ENCODE data around the gene AGPAT3. TPM values are rescaled to one million over a fixed set of nuclear protein-coding genes. Genes with fewer than 3 reads are reported as not detected.

Gene AGPAT3
- total RNA-seq, 1 donor from 2014 or later, result 7.8 TPM

- no peak overlapping the region for H3K27ac Mint-ChIP-seq
- Histone ChIP-seq H2AFZ (replicated peaks) (no peak overlapping the region), H3K27ac (no peak overlapping the region), H3K4me2 (no peak overlapping the region), H3K9me3 (ENCODE audit: low read depth) (no peaks in the 10 kb centered on the region), H3K79me2 (ENCODE audit: low read depth) (no peaks in the 10 kb centered on the region), H4K20me1 (ENCODE audit: low read depth) (no peaks in the 10 kb centered on the region), H3K27me3 (no peaks in the 10 kb centered on the region), H3K9ac (no peak overlapping the region), H3K4me3 (no peak overlapping the region), H3F3A (ENCODE audit: low read depth) (no peaks in the 10 kb centered on the region), H3K4me1 (no peaks in the 10 kb centered on the region), H3K36me3 (no peaks in the 10 kb centered on the region)
- H3K9me3 Mint-ChIP-seq, result peaks cover 12% of the 10 kb centered on the region
- DNase-seq (ENCODE audit: low spot score), result no peak
- TF ChIP-seq CTCF (IDR thresholded peaks at IDR 0.05), result no peak
- TF ChIP-seq EZH2 (IDR thresholded peaks at IDR 0.05), result no peak
- no peak for TF ChIP-seq EZH2phosphoT487 (IDR thresholded peaks at IDR 0.05)
- no peaks in the 10 kb centered on the region for H3K27me3 Mint-ChIP-seq (ENCODE audit: insufficient read depth, low read depth)
- peaks cover 12% of the 10 kb centered on the region for H3K4me1 Mint-ChIP-seq
- H3K36me3 Mint-ChIP-seq, result peaks cover 15% of the 10 kb centered on the region
- H3K4me3 Mint-ChIP-seq, result no peak overlapping the region
Observed at GRCh38 chr21:43877936-43878575, 13.0 kb downstream of the AGPAT3 start.

- Histone ChIP-seq H3K27me3 (no peaks in the 10 kb centered on the region), H3K4me3 (no peak overlapping the region), H3K79me2 (ENCODE audit: low read depth) (no peaks in the 10 kb centered on the region), H3F3A (ENCODE audit: low read depth) (no peaks in the 10 kb centered on the region), H2AFZ (replicated peaks) (no peak overlapping the region), H3K4me2 (no peak overlapping the region), H3K36me3 (no peaks in the 10 kb centered on the region), H3K9ac (no peak overlapping the region), H4K20me1 (ENCODE audit: low read depth) (no peaks in the 10 kb centered on the region), H3K9me3 (ENCODE audit: low read depth) (no peaks in the 10 kb centered on the region), H3K27ac (no peak overlapping the region), H3K4me1 (peaks cover 4% of the 10 kb centered on the region)
- peaks cover 12% of the 10 kb centered on the region for H3K36me3 Mint-ChIP-seq
- DNase-seq (ENCODE audit: low spot score), result no peak
- H3K4me3 Mint-ChIP-seq, result no peak overlapping the region
- no peak overlapping the region for H3K27ac Mint-ChIP-seq
- peaks cover 10% of the 10 kb centered on the region for H3K9me3 Mint-ChIP-seq
- H3K27me3 Mint-ChIP-seq (ENCODE audit: insufficient read depth, low read depth), result no peaks in the 10 kb centered on the region
- TF ChIP-seq EZH2phosphoT487 (IDR thresholded peaks at IDR 0.05), result no peak
- H3K4me1 Mint-ChIP-seq, result peaks cover 17% of the 10 kb centered on the region
Observed at GRCh38 chr21:43879348-43880110, 14.5 kb downstream of the AGPAT3 start.

- H3K27me3 Mint-ChIP-seq (ENCODE audit: insufficient read depth, low read depth), result no peaks in the 10 kb centered on the region
- H4K20me1 ChIP-seq (ENCODE audit: low read depth), result no peaks in the 10 kb centered on the region
- no peak overlapping the region for H2AFZ ChIP-seq (replicated peaks)
- H3K27ac Mint-ChIP-seq, result peak overlapping the region; percentile 3
- no peaks in the 10 kb centered on the region for H3K36me3 ChIP-seq
- H3K36me3 Mint-ChIP-seq, result peaks cover 10% of the 10 kb centered on the region
- no peak overlapping the region for H3K4me2 ChIP-seq
- H3K27me3 ChIP-seq, result no peaks in the 10 kb centered on the region
- TF ChIP-seq EZH2phosphoT487 (IDR thresholded peaks at IDR 0.05), result no peak
- no peak for TF ChIP-seq EZH2 (IDR thresholded peaks at IDR 0.05)
- no peaks in the 10 kb centered on the region for H3F3A ChIP-seq (ENCODE audit: low read depth)
- H3K4me1 ChIP-seq, result peaks cover 11% of the 10 kb centered on the region
- H3K9me3 Mint-ChIP-seq, result peaks cover 7% of the 10 kb centered on the region
- DNase-seq (ENCODE audit: low spot score), result no peak
- H3K27ac ChIP-seq, result no peak overlapping the region
- H3K4me3 ChIP-seq, result no peak overlapping the region
- no peak overlapping the region for H3K4me3 Mint-ChIP-seq
- H3K9me3 ChIP-seq (ENCODE audit: low read depth), result no peaks in the 10 kb centered on the region
- no peak overlapping the region for H3K9ac ChIP-seq
- no peaks in the 10 kb centered on the region for H3K79me2 ChIP-seq (ENCODE audit: low read depth)
- H3K4me1 Mint-ChIP-seq, result peaks cover 24% of the 10 kb centered on the region
Observed at GRCh38 chr21:43880111-43880985, 15.3 kb downstream of the AGPAT3 start.

GRCh38 chr21:43881283-43881682, 16.3 kb downstream of the AGPAT3 start:
- Histone ChIP-seq H3K4me3 (no peak overlapping the region), H3K9me3 (ENCODE audit: low read depth) (no peaks in the 10 kb centered on the region), H2AFZ (replicated peaks) (no peak overlapping the region), H3K27ac (no peak overlapping the region), H3K79me2 (ENCODE audit: low read depth) (no peaks in the 10 kb centered on the region), H3K9ac (no peak overlapping the region), H4K20me1 (ENCODE audit: low read depth) (no peaks in the 10 kb centered on the region), H3K36me3 (no peaks in the 10 kb centered on the region), H3K27me3 (no peaks in the 10 kb centered on the region), H3K4me2 (no peak overlapping the region), H3K4me1 (peaks cover 11% of the 10 kb centered on the region), H3F3A (ENCODE audit: low read depth) (no peaks in the 10 kb centered on the region)
- H3K4me3 Mint-ChIP-seq, result no peak overlapping the region
- peaks cover under 1% of the 10 kb centered on the region for H3K9me3 Mint-ChIP-seq
- no peaks in the 10 kb centered on the region for H3K27me3 Mint-ChIP-seq (ENCODE audit: insufficient read depth, low read depth)
- DNase-seq (ENCODE audit: low spot score), result no peak
- H3K27ac Mint-ChIP-seq, result no peak overlapping the region
- H3K4me1 Mint-ChIP-seq, result peaks cover 24% of the 10 kb centered on the region
- peaks cover 7% of the 10 kb centered on the region for H3K36me3 Mint-ChIP-seq
- TF ChIP-seq EZH2 (IDR thresholded peaks at IDR 0.05), result no peak
- no peak for TF ChIP-seq EZH2phosphoT487 (IDR thresholded peaks at IDR 0.05)
- TF ChIP-seq CTCF (IDR thresholded peaks at IDR 0.05), result no peak
